NCI-H1930 (cell line): ENCODE results near the gene OLR1.
"Not testable (repeated sequence)": the region's sequence is repeated elsewhere in the genome, so short reads cannot be mapped to it uniquely, and the experiment has no call there.

ENCODE experiments used
- DNase-seq, 2 experiments: peaks; one replicate each; lab custom pipeline; 2025; lab: John Stamatoyannopoulos, UW

Gene OLR1

DNA sequence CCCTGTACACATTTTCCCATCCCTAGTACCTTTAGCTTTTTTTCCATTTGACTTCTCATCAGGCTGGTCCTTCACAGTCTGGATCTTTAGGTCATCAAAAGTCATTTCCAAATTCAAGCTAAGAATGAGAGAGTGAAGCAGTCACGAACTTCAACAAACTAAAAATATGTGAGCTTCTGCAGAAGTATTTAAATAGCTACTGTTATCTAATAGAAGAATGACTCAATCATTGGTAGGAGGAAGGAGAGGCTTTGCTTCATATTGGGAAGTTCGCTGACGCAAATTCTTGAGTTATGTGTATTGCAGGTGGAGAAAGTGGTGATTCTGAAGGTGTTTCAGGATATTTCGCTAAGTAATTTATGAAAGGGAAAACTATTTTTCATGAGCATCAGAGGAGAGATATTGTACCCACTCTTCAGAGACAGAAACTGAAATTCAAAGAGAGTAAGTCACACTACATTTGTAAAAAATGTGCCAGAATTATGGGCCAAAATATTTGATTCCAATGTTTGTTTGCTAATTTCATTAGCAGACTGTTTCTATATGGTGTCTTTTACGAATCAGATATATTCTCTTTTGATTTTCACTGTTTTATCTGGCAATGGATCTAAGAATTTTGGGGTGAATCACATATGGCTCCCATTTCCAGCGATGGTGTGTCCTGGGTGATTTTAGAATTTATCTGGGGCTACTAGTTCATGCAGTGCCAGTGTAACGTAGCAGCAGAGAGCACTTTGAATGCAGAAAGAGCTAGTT is at the start of gene OLR1:
Gene OLR1 (minus strand): TSS at position 160 of the 756 bp plus-strand sequence. CDS start 55 bp downstream, at position 105.
- DNase-seq: no peak

DNA sequence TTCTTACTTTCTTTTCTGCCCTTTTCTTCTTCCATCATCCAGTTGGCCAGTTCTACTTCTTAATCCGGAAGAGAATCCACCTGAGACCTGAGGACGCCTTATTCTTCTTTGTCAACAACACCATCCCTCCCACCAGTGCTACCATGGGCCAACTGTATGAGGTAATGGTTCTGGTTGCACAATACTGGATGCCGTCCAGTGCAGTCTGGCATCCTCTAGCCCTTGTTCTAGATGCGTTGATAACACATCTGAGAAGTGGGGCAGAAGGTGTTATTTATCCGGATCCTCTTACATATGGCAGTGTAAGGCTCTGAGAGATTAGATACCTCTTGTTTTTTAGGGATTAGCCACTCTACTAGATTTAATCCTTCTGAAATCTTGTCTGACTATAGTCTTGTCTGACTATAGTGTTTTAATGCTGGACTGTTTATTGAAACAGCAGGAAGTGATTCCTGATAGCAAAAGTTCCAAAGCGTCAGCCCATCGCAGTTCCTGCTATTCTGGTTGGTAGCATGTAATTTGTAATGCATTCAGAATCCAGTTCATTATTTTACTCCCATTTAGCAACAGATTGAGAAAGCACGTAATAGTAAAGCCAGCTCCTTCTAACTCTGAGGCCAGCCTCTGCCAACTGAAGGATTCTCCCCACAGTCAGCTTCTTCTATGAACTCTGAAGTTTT is 48.6 kb upstream of the OLR1 start:
- DNase-seq: no peak

DNA sequence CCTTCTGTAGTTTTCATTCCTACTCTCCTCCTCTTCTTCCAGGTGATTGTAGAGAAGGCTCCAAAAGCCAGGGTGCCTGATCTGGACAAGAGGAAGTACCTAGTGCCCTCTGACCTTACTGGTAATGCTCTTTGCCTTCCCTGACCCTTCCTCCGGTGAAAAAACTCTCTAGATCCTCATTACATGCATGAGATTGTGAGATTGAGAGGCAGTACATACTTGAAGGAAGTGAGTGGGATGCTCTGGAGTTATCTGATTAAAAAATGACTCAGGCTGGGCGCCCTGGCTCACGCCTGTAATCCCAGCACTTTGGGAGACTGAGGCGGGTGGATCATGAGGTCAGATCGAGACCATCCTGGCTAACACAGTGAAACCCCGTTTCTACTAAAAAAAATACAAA is 46.1 kb upstream of the OLR1 start:
- DNase-seq: no peak

DNA sequence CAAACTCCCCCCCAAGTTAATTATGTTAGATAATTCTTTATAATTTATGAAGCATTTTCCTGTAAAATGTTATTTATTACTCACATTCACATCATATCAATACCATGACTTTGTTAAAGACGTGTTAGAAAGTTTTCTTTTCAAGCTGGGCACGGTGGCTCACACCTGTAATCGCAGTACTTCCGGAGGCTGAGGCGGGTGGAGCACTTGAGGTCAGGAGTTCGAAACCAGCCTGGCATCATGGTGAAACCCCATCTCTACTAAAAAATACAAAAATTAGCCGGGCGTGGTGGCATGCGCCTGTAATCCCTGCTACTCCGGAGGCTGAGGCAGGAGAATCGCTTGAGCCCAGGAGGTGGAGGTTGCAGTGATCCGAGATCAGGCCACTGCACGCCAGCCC is 44.0 kb upstream of the OLR1 start:
- DNase-seq: not testable (repeated sequence)

DNA sequence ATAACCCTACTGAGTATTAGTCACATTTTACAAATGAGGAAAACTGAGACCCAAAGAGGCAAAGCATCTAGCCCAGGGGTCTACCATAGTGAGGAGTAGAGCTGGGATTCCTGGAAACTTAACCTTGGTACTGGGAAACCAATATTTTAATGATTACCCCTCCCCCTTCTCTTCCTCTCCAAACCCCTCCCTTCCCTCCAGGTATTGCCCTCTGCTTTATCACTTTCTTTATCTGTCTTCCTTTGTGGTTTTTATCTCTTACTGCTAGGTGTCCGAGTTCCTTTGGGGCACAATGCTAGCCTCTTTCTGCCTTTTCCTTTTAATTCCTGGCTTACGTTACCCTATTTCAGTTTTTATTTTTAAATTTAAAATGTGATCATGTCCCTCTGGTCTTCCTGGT is 43.5 kb upstream of the OLR1 start:
- no peak for DNase-seq

DNA sequence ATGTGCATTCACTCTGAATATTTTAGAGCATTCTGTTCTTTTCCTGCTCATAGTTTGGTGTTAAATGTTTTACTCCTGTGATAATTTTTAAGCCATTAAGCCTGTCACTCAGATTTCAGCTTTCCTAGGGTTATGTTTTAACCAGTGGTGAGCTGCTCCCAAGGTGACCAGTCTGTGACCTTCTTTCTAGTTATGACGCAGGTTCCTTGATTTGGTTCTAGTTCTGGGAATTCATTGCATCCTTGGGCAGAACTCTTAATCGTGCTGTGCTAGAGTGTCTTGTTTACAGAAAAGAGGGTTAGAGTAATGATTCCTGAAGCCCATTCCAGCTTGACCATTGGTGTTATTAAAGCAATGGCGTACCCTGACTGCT is 42.9 kb upstream of the OLR1 start:
- no peak for DNase-seq

DNA sequence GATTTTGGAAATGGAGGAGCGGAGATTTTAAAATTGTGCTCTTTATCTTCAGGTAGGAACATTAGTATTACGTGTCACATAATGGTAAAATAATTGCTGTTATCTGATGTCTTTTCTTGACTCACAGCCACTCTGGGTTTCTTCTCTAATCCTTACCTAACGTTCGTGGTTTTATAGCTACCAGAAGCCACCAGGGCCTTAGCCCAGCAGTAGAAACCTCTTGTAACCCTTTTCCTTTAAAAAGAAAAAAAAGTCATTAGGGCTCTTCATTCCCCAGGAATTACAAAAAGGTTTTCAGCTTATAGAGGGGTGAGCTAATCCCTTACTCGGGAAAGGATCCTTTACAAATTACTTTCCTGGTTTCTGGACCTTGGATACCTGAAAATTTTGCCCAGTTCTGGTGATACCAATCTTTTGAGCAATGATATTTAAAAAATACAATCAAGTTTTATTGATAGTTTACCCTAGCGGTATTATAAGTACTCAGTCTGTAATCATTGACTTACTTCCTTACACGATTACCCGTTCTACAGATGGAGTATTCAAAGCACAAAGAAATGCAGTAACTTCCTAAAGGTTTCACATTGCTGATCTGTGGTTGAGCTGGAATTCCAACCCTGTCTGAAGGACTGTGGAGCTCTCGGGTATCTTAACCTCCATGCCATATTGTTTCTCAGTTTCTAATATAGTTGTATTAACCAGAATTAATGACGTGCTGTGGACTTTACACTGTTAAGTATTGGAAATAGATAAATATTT is 42.4 kb upstream of the OLR1 start:
- no peak for DNase-seq

DNA sequence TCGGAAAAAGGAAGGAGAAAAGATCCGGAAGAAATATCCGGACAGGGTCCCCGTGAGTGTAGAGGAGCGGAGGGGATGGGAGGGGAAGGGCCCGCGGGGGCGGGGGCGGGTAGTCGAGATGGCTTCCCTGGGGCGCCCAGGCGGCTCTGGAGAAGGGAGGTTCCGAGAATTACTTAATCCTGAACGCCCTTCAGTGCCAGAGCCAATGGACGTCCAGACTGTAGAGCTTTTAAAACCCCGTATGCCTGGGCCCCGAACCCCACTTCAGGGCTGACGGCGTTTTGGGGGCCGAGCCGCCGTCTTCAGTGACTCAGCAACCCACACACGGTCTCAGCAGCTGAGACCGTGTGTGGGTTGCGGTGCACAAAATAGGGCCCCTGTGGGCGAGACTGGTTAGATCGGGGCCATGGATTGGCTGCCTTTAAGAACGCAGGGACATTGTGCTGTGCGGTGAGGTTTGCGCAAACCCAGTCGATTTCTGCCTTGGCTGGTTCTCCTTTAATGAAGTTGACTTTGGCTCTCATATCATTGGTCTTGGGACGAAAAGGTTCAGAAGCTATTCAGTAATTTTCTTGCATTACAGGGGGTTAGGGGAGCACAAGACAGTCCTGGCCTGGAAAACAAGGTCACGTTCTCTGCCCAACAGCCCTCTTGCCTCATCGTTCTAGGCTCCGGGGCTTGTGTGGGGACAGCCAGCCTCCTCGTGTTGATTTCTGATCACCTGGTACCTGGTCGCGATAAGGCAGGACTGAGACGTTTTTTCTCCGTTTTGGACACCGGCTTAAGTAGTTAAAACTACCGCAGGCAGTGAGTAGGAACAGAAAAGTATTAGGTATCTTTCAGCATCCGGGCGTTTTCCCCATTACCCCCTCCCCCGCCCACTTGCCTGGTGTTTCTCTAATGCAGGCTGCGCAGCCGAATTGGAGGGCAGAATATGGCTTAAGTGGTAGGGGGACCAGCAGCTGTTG is 41.5 kb upstream of the OLR1 start:
- peak in 1 of 2 experiments; percentile 28 for DNase-seq

DNA sequence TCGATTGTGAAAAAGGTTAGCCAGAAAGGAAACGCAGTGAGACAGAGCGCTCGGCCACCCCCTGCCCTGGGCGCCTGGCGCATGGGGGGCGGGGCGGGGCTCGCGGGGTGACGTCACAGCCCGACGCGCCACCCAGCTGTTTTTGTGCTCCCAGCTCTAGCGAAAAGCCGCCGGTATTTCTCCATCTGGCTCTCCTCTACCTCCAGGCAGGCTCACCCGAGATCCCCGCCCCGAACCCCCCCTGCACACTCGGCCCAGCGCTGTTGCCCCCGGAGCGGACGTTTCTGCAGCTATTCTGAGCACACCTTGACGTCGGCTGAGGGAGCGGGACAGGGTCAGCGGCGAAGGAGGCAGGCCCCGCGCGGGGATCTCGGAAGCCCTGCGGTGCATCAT is 40.8 kb upstream of the OLR1 start, which contains the start of gene GABARAPL1:
Gene GABARAPL1 (plus strand): TSS at position 139 of the 393 bp plus-strand sequence. CDS start 253 bp downstream, at position 392.
- DNase-seq: peak; percentile 24 to 67

DNA sequence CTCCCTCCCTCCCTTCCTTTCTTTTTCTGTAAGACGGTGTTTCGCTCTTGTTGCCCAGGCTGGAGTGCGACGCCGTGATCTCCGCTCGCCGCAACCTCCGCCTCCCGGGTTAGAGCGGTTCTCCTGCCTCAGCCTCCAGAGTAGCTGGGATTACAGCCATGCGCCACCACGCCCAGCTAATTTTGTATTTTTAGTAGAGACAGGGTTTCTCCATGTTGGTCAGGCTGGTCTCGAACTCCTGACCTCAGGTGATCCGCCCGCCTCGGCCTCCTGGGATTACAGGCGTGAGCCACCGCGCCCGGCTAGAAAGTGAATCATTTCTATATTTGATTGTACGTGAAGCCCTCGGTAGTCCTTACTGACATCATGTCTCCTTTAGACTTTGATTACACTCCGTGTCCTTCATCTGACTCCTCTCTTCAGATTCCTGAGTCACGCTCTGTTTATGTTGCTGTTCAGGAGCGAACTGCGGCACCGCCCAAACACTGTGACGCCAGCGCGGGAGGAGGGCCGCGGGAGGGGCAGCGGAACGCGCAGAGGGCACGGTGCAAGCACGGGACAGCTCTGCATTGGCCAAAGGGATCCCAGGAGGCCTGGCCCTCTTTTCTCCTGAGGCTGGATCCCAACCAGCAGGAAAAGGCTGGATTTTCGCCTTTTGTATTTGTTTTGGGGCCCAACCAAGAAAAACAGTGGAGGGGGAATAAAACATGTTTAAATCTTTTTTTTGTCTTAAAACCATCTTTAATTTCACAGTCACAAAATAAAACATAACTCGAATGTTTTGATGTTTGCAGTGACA is 40.2 kb upstream of the OLR1 start:
- DNase-seq: peak; percentile 76 to 84

DNA sequence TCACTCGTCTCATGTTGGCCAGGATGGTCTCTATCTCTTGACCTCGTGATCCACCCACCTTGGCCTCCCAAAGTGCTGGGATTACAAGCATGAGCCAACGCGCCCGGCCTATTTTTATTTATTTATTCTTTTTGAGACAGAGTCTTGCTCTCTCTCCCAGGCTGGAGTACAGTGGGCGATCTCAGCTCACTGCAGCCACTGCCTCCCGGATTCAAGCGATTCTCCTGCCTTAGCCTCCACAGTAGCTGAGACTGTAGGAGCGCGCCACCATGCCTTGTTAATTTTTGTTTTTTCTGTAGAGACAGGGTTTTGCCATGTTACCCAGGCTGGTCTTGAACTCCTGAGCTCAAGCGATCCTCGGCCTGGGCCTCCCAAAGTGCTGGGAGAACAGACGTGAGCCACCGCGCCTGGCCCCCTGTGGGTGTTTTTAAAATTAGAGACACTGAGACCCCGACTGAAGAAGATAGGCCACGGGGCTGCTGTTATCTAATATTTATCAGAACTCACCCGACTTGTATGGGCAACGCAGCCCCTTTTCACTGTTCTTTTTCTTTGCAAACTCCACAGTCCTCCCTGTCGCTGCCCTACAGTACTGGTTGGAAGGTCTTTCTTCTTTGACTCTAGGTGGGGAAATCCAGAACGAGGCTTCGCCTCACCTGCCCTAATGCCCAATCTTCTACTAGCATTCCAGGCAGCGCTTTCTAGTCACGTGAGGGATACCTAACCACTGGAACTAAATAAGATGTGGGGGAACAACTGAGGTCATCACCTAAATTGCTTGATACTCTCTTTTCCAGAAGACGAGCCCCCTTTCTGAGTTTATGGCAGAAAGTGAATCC is 39.4 kb upstream of the OLR1 start:
- no peak for DNase-seq

DNA sequence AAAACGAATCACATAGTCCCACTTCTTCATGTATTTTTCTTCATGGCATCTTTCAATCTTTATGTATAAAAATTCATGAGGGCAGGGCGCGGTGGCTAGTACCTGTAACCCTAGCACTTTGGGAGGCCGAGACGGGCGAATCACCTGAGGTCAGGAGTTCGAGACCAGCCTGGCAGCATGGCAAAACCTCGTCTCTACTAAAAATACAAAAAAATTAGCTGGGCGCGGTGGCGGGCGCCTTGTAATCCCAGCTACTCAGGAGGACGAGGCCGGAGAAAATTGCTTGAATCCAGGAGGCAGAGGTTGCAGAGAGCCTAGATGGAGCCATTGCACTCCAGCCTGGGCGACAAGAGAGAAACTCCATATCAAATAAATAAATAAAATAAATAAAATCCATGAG is 38.3 kb upstream of the OLR1 start:
- DNase-seq: no peak

DNA sequence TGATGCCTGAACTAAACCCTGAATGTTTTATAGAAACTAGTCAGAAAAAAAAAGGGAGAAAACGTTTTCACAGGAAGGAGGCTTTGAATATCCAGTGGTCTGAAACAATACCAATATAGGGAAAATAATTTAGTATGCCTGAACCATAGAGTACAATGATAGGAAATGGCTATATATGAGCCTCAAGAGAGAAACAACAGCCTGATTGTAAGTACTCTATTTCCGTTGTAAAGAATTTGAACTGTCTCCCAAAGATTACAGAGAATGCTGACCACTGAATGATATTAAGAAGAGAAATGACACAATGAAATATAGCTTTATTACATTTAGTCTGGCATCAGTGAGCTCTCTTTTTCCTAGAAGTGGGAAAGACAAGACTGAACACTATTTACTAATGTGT is 35.2 kb upstream of the OLR1 start:
- DNase-seq: no peak

DNA sequence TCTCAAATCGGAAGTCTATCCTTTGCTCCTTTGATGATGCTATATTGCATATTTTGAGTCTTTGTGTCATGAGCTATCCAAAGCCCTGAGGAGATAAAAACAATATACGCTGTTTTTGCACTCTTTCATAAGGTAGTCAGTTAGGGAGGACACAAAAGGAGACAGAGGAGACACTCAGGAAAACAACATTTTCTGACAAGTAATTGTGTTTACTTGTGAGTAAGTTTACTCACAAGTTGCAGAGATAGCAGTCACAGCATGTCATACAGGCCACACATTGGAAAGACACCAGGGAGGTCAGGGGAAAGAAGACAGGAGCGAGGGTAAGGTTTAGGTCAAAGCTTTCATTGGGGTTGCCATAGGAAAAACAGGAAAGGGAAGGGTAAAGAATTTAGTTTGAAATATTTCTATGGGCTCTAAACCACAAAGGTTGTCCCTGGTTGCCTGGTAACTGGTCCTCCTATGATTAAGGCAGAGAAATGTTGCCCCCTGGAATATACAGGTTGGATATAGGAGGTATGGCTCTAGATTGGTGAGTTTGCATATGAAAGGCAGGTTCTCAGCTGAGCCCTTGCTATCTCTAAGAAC is 33.4 kb upstream of the OLR1 start:
- no peak for DNase-seq

DNA sequence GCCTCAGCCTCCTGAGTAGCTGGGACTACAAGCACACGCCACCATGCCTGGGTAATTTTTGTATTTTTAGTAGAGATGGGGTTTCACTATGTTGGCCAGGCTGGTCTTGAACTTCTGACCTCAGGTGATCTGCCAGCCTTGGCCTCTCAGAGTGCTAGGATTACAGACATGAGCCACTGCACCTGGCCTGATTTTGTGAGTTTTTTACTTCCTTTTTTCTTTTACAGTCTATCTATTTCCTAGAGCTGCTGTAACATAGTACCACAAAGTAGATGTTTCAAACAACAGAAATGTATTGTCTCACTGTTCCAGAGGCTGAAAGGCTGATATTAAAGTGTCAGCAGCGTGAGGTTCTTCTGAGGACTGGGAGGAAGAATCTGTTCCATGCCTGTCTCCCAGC is 32.6 kb upstream of the OLR1 start:
- not testable (repeated sequence) for DNase-seq

DNA sequence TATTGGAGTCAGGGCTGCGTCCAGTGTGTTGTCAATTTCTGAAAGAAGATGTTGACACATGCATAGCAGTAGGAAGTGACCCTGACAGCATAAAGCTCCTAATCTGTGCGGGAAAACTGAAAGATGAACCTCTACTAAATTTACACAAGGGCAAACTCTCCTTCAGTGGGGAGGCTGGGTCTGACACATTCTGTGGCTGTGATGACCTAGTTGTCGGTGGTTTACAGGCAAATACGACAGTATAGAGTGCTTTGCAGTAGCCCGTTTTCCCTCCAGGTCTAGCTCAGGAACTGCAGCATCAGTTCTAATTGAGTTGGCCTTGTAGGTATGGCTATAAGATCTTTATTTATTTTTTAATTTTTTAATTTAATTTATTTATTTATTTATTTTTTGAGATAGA is 25.9 kb upstream of the OLR1 start:
- DNase-seq: no peak

DNA sequence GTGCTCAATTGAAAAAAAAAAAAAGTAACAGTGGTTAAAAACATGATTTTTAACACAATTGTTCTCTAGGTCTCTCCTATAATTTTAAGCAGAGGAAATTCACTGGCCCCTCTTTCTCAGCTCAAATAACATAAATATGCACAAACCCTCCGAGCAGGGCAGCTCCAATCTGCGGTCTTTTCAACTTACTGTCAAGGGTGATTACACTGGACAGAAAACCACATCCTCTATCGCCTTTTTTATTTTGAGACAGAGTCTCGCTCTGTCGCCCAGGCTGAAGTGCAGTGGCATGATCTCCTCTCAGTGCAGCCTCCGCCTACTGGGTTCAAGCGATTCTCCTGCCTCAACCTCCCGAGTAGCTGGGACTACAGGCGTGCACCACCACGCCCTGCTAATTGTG is 24.3 kb upstream of the OLR1 start:
- no peak for DNase-seq

DNA sequence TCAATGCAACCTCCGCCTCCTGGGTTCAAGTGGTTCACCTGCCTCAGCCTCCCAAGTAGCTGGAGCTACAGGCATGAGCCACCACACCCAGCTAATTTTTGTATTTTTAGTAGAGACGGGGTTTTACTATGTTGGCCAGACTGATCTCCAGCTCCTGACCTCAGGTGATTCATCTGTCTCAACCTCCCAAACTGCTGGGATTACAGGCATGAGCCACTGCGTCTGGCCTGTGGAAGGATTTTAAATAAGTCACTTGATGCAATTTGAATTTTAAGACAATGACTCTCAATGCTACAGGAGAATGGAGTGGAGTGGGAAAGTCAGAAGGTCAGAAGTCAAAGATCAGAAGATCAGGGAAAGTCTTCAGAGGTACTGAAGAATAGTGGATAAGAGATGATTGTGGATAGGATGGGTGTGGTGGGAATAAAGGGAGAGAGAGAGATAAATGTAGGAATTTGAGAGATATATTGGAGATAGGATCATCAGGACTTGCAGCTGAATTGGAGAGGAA is 22.3 kb upstream of the OLR1 start:
- no peak for DNase-seq

DNA sequence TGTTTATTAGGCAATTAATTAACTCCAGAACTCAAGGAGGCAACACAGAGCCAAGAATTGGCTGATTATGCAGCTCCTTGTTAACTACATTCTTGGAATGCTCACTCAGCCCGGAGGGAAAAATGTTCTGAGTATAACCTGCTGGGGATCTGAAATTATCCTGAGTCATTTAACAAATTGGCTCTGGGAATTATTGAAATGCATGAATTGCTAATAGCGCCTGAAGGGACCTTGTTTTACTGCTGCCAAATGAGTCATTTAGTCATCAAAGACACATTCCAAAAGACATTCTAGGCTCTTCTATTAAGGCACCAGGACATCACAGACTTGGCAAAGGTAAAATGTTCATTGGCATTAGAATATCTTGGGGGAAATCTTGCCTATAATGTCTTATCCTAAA is 19.9 kb upstream of the OLR1 start:
- no peak for DNase-seq
